AG10803 (cell line): Measurements from ENCODE around the gene CGRRF1.

Experiments
- DNase-seq: peaks from one replicate; pipeline ENCODE4 v3.0.0; 2010; ENCODE audit warnings: low read depth
- H3K4me3 ChIP-seq: 2 replicates; pipeline ENCODE4 v1.5.1; 2011; ENCODE audit warnings: mild to moderate bottlenecking, low read length, control low read depth
- TF ChIP-seq, protein P1 (sequence below): conservative IDR thresholded peaks from 2 replicates; pipeline ENCODE4 v1.5.1; 2011; ENCODE audit warnings: mild to moderate bottlenecking, low read length, control low read depth, inconsistent platforms

The CGRRF1 gene

DNA sequence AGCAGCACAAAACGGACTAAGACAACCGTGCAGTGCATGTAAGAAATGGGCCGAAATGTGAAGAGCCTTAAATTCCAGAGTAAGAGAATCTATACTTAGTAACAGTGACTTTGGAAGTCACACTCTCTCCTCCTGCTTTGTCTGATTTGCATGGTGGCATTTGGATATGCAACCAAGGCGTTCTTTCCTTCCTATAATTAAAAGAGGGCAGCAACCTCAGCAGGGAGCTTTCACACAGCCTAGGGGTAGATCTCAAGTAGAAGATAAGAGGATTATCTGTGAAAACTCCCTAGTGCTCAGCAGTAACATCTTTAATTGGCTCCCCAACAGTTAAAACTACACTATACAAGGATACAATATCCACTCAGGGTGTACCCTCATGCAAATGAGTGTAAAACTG is 37.4 kb upstream of the CGRRF1 start:
- TF ChIP-seq, protein P1, sequence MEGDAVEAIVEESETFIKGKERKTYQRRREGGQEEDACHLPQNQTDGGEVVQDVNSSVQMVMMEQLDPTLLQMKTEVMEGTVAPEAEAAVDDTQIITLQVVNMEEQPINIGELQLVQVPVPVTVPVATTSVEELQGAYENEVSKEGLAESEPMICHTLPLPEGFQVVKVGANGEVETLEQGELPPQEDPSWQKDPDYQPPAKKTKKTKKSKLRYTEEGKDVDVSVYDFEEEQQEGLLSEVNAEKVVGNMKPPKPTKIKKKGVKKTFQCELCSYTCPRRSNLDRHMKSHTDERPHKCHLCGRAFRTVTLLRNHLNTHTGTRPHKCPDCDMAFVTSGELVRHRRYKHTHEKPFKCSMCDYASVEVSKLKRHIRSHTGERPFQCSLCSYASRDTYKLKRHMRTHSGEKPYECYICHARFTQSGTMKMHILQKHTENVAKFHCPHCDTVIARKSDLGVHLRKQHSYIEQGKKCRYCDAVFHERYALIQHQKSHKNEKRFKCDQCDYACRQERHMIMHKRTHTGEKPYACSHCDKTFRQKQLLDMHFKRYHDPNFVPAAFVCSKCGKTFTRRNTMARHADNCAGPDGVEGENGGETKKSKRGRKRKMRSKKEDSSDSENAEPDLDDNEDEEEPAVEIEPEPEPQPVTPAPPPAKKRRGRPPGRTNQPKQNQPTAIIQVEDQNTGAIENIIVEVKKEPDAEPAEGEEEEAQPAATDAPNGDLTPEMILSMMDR = no peak
- DNase-seq = no peak
- no peak overlapping the region for H3K4me3 ChIP-seq

- TF ChIP-seq, protein P1 = no peak
- DNase-seq = no peak
- no peak overlapping the region for H3K4me3 ChIP-seq
These were observed 35.4 kb upstream of the CGRRF1 start for GRCh38 chr14:54474232-54474793.

GRCh38 chr14:54475187-54475899 is 34.4 kb upstream of the CGRRF1 start:
- H3K4me3 ChIP-seq = no peak overlapping the region
- peak; percentile 33 for DNase-seq
- TF ChIP-seq, protein P1 = no peak

GRCh38 chr14:54475911-54476310 is 33.8 kb upstream of the CGRRF1 start:
- DNase-seq = peak; percentile 57
- TF ChIP-seq, protein P1 = no peak

DNA sequence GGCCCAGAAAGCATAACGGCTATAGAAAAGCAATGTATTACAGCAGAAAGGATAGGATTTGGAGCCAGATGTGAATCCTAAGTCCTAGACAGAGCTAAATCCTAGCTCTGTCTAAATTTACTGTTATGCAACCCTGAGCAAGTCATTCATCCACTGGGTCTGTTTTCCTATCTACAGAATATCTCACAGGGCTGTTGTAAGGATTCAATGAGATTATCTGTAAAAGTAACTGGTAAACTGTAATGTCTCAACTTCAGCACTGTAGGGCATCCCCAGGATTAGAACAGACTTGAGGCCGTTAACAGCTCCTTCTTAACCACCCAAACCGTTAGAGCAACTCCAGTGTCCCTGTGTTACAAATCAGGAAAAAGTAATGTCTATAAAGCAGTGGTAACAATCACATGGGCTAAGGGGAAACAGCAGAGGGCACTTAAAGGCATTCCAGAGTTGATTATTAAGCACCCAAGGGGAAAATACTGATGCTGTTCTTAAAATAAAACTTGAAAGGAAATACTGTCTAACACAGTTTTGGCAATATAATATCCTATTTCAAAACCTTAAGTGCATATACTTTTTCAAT is 31.0 kb upstream of the CGRRF1 start:
- no peak overlapping the region for H3K4me3 ChIP-seq
- TF ChIP-seq, protein P1 = no peak
- no peak for DNase-seq

More at GRCh38 chr14:54475911-54476310, 33.8 kb upstream of the CGRRF1 start:
- H3K4me3 ChIP-seq = no peak overlapping the region

DNA sequence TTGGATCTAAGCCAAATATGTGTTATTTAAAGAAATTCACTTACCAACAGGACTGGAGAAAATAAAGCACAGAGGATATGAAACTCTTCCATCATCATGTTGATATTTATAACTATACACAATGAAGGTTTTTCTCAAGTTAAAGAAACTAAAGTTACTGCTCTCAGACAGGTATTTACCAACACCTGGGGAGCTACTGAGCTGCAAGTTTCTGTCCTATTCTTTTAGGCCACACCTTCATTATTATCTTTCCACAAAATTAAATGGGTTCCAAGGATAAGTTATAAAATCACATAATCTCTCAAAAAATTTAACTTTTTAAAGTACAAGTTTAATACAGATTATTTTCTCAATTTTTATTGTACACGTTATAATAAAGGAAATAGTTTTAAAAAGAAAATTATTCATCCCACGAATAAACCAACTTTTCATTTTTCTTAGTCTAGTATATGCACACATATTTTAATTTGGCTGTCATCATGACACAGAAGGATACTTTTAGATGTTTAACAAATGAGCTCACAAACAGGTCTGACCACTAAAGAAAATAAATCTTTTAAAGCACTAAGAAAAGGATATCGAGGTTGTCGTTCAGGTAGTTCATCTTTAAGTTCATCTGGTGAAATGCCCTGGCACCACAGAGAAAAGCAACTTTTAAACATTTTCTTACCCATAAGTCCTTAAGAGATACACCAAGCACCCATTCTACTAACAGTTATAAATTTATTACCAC is 28.7 kb upstream of the CGRRF1 start:
- H3K4me3 ChIP-seq = no peak overlapping the region
- no peak for DNase-seq
- TF ChIP-seq, protein P1 = no peak
